Measurements from ENCODE around the gene LGALS7B. TPM values are rescaled to one million over a fixed set of nuclear protein-coding genes. Genes with fewer than 3 reads are reported as not detected.
"Not testable (repeated sequence)": the region's sequence is repeated elsewhere in the genome, so short reads cannot be mapped to it uniquely, and the experiment has no call there.

LGALS7B gene
- total and polyA plus RNA-seq, 2 of the 8 experiments (the other 6 are each of a cell fraction or from before 2014, with no cell fraction given): 3.6 TPM; not detected in 1

DNA sequence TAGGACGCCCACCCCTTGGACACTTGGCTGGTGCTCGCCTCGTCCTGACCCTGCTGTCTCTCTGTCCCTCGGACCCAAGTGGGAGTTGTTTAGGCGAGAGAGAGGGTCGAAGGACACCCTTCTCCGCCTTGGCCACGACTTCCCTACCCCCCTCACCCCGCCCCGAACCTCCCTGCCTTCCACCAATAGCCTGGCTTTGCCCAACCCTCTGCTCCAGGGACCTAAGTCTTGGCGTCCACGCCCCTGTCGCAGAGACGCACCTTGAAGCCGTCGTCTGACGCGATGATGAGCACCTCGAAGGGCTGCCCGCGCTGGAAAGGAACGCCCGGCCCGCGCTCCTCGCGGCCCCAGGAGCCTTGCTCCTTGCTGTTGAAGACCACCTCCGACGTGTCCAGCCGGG, 17.4 kb upstream of the LGALS7B start:
- H4K8ac ChIP-seq (ENCODE audit: extremely low read depth, insufficient read depth, low read length); H3K79me1 ChIP-seq (ENCODE audit: low read depth, low read length); H3K79me2 ChIP-seq (ENCODE audit: control insufficient read depth in 1 of 2, insufficient read depth in 2 of 2, low read length in 2 of 2); H3K23me2 ChIP-seq (ENCODE audit: low read depth, low read length); H3K4ac ChIP-seq (replicated peaks; ENCODE audit: insufficient read length, low read depth, low read length); H3K14ac ChIP-seq (ENCODE audit: insufficient read length); CTCF ChIA-PET (ENCODE audit: partially characterized antibody); H2AK5ac ChIP-seq (ENCODE audit: low read depth, low read length); H3K56ac ChIP-seq (replicated peaks; ENCODE audit: insufficient read length, low read depth, low read length); H4K20me1 ChIP-seq (replicated peaks in 1 of 2; ENCODE audit: control insufficient read depth in 1 of 2, insufficient read depth in 2 of 2, low read length in 2 of 2); H2BK12ac ChIP-seq (ENCODE audit: low read depth, low read length); H3K23ac ChIP-seq (ENCODE audit: insufficient read length); DNase-seq (ENCODE audit: low read depth in 1 of 2, low spot score in 2 of 2); H4K91ac ChIP-seq (replicated peaks; ENCODE audit: insufficient read length, low read length); H3K27ac ChIP-seq (ENCODE audit: low read depth, low read length); H2BK15ac ChIP-seq (ENCODE audit: low read length); H4K5ac ChIP-seq (ENCODE audit: insufficient read length, low read depth, low read length); H2BK20ac ChIP-seq (ENCODE audit: low read length); H3K36me3 ChIP-seq (ENCODE audit: control insufficient read depth in 2 of 4, insufficient read depth in 4 of 4, low read length in 3 of 4); H3K27me3 ChIP-seq (replicated peaks in 1 of 4; ENCODE audit: control insufficient read depth in 3 of 4, extremely low read depth in 1 of 4, insufficient read depth in 3 of 4, low read length in 3 of 4); H2AFZ ChIP-seq (ENCODE audit: low read length); FAIRE-seq; H3K18ac ChIP-seq (ENCODE audit: extremely low read depth, low read length); H3K9ac ChIP-seq (replicated peaks in 1 of 4; ENCODE audit: extremely low read depth in 1 of 4, low read depth in 3 of 4, low read length in 3 of 4); H3K4me3 ChIP-seq (ENCODE audit: extremely low read depth in 1 of 4, insufficient read depth in 2 of 4, low read depth in 3 of 4, low read length in 4 of 4); H2BK120ac ChIP-seq (replicated peaks; ENCODE audit: low read depth, low read length); H3K9me3 ChIP-seq (ENCODE audit: insufficient read depth in 2 of 2, low read depth in 1 of 2, low read length in 1 of 2); H3K4me2 ChIP-seq (ENCODE audit: insufficient read depth in 1 of 2, low read depth in 2 of 2, low read length in 2 of 2); POLR2A ChIA-PET (ENCODE audit: partially characterized antibody); H3K4me1 ChIP-seq (replicated peaks in 1 of 4; ENCODE audit: control insufficient read depth in 3 of 4, insufficient read depth in 4 of 4, low read length in 3 of 4); H2BK5ac ChIP-seq (ENCODE audit: low read depth, low read length): not testable (repeated sequence)
- no CpG with 5 or more reads among the region's 30 CpGs for WGBS, 2 experiments (ENCODE audit: extremely low coverage in 1 of 2, insufficient coverage in 1 of 2, insufficient read length in 1 of 2, insufficient replicate concordance in 2 of 2, low coverage in 1 of 2, low lambda C conversion rate in 2 of 2, missing lambda C conversion rate in 1 of 2)
